ENCODE data around the gene C1QTNF1. TPM values are rescaled to one million over a fixed set of nuclear protein-coding genes. Genes with fewer than 3 reads are reported as not detected.

Gene C1QTNF1
- total RNA-seq, 1 experiment from 2014 or later: not detected

- no peak for DNase-seq (ENCODE audit: low read depth)
- in situ Hi-C loops (cut with HindIII; ENCODE audit: low pct_unique_long_range_greater_than_20kb, low sequenced_read_pairs): no loop called here
Measured at GRCh38 chr17:78991017-78991738, 32.8 kb upstream of the C1QTNF1 start.

- no peak for DNase-seq (ENCODE audit: low read depth)
- in situ Hi-C loops (cut with HindIII; ENCODE audit: low pct_unique_long_range_greater_than_20kb, low sequenced_read_pairs): no loop called here
Measured at GRCh38 chr17:78991906-78992532, 31.9 kb upstream of the C1QTNF1 start.

- in situ Hi-C loops (cut with HindIII; ENCODE audit: low pct_unique_long_range_greater_than_20kb, low sequenced_read_pairs): no loop called here
Measured at GRCh38 chr17:78992542-78993212, 31.3 kb upstream of the C1QTNF1 start.

GRCh38 chr17:78993241-78993956 lies 30.6 kb upstream of the C1QTNF1 start:
- in situ Hi-C loops (cut with HindIII; ENCODE audit: low pct_unique_long_range_greater_than_20kb, low sequenced_read_pairs): no loop called here
- no peak for DNase-seq (ENCODE audit: low read depth)

More at GRCh38 chr17:78992542-78993212, 31.3 kb upstream of the C1QTNF1 start:
- DNase-seq (ENCODE audit: low read depth): no peak

- in situ Hi-C loops (cut with HindIII; ENCODE audit: low pct_unique_long_range_greater_than_20kb, low sequenced_read_pairs): no loop called here
- DNase-seq (ENCODE audit: low read depth): no peak
Measured at GRCh38 chr17:78993981-78994671, 29.8 kb upstream of the C1QTNF1 start.

- in situ Hi-C loops (cut with HindIII; ENCODE audit: low pct_unique_long_range_greater_than_20kb, low sequenced_read_pairs): no loop called here
- DNase-seq (ENCODE audit: low read depth): no peak
Measured at GRCh38 chr17:78995022-78995760, 28.8 kb upstream of the C1QTNF1 start.

GRCh38 chr17:78995761-78996451 lies 28.1 kb upstream of the C1QTNF1 start:
- in situ Hi-C loops (cut with HindIII; ENCODE audit: low pct_unique_long_range_greater_than_20kb, low sequenced_read_pairs): no loop called here
- DNase-seq (ENCODE audit: low read depth): no peak

- in situ Hi-C loops (cut with HindIII; ENCODE audit: low pct_unique_long_range_greater_than_20kb, low sequenced_read_pairs): no loop called here
- DNase-seq (ENCODE audit: low read depth): no peak
Measured at GRCh38 chr17:78996781-78997201, 27.2 kb upstream of the C1QTNF1 start.

- in situ Hi-C loops (cut with HindIII; ENCODE audit: low pct_unique_long_range_greater_than_20kb, low sequenced_read_pairs): no loop called here
- DNase-seq (ENCODE audit: low read depth): no peak
Measured at GRCh38 chr17:78997231-78997741, 26.7 kb upstream of the C1QTNF1 start.

GRCh38 chr17:78997881-78998280 lies 26.1 kb upstream of the C1QTNF1 start:
- in situ Hi-C loops (cut with HindIII; ENCODE audit: low pct_unique_long_range_greater_than_20kb, low sequenced_read_pairs): no loop called here

GRCh38 chr17:78998311-78999055 lies 25.5 kb upstream of the C1QTNF1 start:
- in situ Hi-C loops (cut with HindIII; ENCODE audit: low pct_unique_long_range_greater_than_20kb, low sequenced_read_pairs): no loop called here
- no peak for DNase-seq (ENCODE audit: low read depth)

More at GRCh38 chr17:78997881-78998280, 26.1 kb upstream of the C1QTNF1 start:
- no peak for DNase-seq (ENCODE audit: low read depth)

- in situ Hi-C loops (cut with HindIII; ENCODE audit: low pct_unique_long_range_greater_than_20kb, low sequenced_read_pairs): no loop called here
- DNase-seq (ENCODE audit: low read depth): no peak
Measured at GRCh38 chr17:78999056-78999768, 24.8 kb upstream of the C1QTNF1 start.

GRCh38 chr17:78999947-79000395 lies 24.0 kb upstream of the C1QTNF1 start:
- in situ Hi-C loops (cut with HindIII; ENCODE audit: low pct_unique_long_range_greater_than_20kb, low sequenced_read_pairs): no loop called here
- no peak for DNase-seq (ENCODE audit: low read depth)

GRCh38 chr17:79000396-79001189 lies 23.4 kb upstream of the C1QTNF1 start:
- in situ Hi-C loops (cut with HindIII; ENCODE audit: low pct_unique_long_range_greater_than_20kb, low sequenced_read_pairs): no loop called here
- no peak for DNase-seq (ENCODE audit: low read depth)
